ENCODE measurements around the gene CLDN24. TPM values are rescaled to one million over a fixed set of nuclear protein-coding genes. Genes with fewer than 3 reads are reported as not detected.

CLDN24 gene
- total RNA-seq, 4 donors from 2014 or later = not detected

GRCh38 chr4:183354219-183354618 is 32.0 kb upstream of the CLDN24 start:
- no peak overlapping the region for H3K4me3 ChIP-seq
- H3K36me3 ChIP-seq = no peaks in the 10 kb centered on the region
- 69 to 77% methylated on average over 8 to 9 of the region's 9 CpGs for WGBS, 2 donors (ENCODE audit: low coverage in 1 of 2)
- TF ChIP-seq, protein P1, sequence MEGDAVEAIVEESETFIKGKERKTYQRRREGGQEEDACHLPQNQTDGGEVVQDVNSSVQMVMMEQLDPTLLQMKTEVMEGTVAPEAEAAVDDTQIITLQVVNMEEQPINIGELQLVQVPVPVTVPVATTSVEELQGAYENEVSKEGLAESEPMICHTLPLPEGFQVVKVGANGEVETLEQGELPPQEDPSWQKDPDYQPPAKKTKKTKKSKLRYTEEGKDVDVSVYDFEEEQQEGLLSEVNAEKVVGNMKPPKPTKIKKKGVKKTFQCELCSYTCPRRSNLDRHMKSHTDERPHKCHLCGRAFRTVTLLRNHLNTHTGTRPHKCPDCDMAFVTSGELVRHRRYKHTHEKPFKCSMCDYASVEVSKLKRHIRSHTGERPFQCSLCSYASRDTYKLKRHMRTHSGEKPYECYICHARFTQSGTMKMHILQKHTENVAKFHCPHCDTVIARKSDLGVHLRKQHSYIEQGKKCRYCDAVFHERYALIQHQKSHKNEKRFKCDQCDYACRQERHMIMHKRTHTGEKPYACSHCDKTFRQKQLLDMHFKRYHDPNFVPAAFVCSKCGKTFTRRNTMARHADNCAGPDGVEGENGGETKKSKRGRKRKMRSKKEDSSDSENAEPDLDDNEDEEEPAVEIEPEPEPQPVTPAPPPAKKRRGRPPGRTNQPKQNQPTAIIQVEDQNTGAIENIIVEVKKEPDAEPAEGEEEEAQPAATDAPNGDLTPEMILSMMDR (IDR thresholded peaks at IDR 0.05) = no peak
- TF ChIP-seq POLR2AphosphoS5 (IDR thresholded peaks at IDR 0.05) (no peak), EP300 (IDR thresholded peaks at IDR 0.05) (no peak), POLR2A (IDR thresholded peaks at IDR 0.05) (no peak)
- H3K9me3 ChIP-seq = no peaks in the 10 kb centered on the region
- H3K27me3 ChIP-seq = peaks cover 5% of the 10 kb centered on the region
- H3K4me1 ChIP-seq = no peaks in the 10 kb centered on the region
- ATAC-seq = no peak
- H3K27ac ChIP-seq = no peak overlapping the region

DNA sequence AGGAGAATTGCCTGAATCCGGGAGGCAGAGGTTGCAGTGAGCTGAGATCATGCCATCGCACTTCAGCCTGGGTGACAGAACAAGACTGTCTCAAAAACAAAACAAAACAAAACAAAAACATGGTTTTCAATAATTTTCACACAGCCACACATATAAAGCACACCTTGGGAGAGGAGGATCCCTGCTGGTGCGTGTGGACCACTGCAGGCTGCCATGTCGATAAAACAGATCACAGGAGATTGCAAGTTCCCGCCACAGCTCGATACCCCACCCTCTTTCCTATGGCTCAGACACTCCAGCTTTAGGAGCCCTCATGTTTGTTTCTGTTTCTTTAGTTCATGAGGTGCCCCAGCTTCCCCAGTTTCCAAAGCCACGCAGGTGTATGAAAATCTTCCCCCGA is 31.3 kb upstream of the CLDN24 start:
- ATAC-seq = no peak
- WGBS, 2 donors (ENCODE audit: low coverage in 1 of 2) = 58 to 85% methylated on average over 4 to 7 of the region's 8 CpGs
- Histone ChIP-seq H3K4me3 (no peak overlapping the region), H3K27me3 (peaks cover 12% of the 10 kb centered on the region), H3K4me1 (no peaks in the 10 kb centered on the region), H3K9me3 (no peaks in the 10 kb centered on the region), H3K27ac (no peak overlapping the region), H3K36me3 (no peaks in the 10 kb centered on the region)
- no peak for TF ChIP-seq POLR2AphosphoS5 (IDR thresholded peaks at IDR 0.05)
- no peak for TF ChIP-seq EP300 (IDR thresholded peaks at IDR 0.05)
- TF ChIP-seq, protein P1 (IDR thresholded peaks at IDR 0.05) = no peak
- TF ChIP-seq POLR2A (IDR thresholded peaks at IDR 0.05) = no peak

GRCh38 chr4:183352546-183352945 is 30.3 kb upstream of the CLDN24 start:
- H3K4me1 ChIP-seq = no peaks in the 10 kb centered on the region
- H3K9me3 ChIP-seq = no peaks in the 10 kb centered on the region
- WGBS, 2 donors (ENCODE audit: low coverage in 1 of 2) = 61 to 74% methylated on average over 3 to 4 of the region's 5 CpGs
- H3K4me3 ChIP-seq = no peak overlapping the region
- no peak for ATAC-seq
- no peak overlapping the region for H3K27ac ChIP-seq
- no peaks in the 10 kb centered on the region for H3K36me3 ChIP-seq
- peaks cover 21% of the 10 kb centered on the region for H3K27me3 ChIP-seq
- TF ChIP-seq, protein P1 (IDR thresholded peaks at IDR 0.05) = no peak
- TF ChIP-seq EP300 (IDR thresholded peaks at IDR 0.05) = no peak
- TF ChIP-seq POLR2A (IDR thresholded peaks at IDR 0.05) = no peak
- no peak for TF ChIP-seq POLR2AphosphoS5 (IDR thresholded peaks at IDR 0.05)

DNA sequence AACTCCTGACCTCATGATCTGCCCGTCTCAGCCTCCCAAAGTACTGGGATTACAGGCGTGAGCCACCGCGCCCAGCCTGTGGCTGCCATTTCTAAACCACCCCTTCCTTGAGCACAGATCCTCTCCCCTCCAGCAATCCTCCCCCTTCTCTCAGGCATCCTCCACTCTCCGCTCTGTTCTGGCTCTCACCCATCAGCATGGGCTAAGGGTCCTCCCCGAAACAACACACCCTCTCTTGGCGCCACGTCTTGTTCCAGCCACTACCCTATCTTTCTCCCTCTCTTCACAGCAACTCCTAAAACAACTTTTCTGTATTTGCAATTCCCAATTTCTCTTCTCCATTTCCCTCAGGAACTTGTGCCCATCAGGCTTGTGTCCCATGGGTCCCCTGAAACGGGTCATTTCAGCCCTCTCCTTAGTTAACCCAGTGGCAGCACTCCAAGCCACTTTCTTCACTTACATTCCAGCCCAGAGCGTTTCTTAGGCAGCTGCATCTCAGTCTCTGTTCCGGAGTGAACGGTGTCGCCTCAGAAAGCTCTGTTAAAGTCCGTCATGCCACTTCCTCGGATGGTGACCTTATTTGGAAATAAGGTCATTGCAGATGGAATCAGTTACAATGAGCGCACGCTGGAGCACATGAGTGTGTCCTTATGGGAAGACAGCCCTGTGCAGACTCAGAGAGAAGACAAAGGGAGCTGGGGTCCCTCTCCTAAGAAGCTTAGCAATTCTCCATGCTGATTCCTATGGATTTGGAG is 28.3 kb upstream of the CLDN24 start:
- WGBS, 2 donors (ENCODE audit: low coverage in 1 of 2) = 83 to 99% methylated on average over 7 to 14 of the region's 17 CpGs
- H3K4me1 ChIP-seq = no peaks in the 10 kb centered on the region
- no peaks in the 10 kb centered on the region for H3K36me3 ChIP-seq
- H3K9me3 ChIP-seq = no peaks in the 10 kb centered on the region
- no peak for TF ChIP-seq POLR2AphosphoS5 (IDR thresholded peaks at IDR 0.05)
- TF ChIP-seq EP300 (IDR thresholded peaks at IDR 0.05) = no peak
- TF ChIP-seq, protein P1 (IDR thresholded peaks at IDR 0.05) = no peak
- TF ChIP-seq POLR2A (IDR thresholded peaks at IDR 0.05) = no peak
- H3K27ac ChIP-seq = no peak overlapping the region
- ATAC-seq = no peak
- H3K4me3 ChIP-seq = no peak overlapping the region
- H3K27me3 ChIP-seq = peaks cover 30% of the 10 kb centered on the region

DNA sequence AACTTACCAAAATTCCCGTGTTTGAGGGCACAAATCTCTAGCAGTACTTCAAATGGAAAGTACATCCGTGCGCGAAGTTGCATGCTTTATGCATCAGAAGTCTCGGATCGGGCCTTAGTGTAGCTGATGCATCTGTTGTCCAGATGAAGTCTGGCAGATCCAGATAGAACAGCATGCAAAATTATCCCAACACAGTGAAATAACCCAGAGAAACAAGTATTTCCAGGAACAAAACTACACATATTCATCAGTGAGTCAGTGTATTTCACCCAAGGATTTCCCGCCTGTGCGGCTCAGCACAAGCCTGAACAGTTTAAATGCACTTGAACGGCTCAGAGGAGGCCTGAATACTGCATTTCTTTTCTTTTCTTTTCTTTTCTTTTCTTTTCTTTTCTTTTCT is 27.4 kb upstream of the CLDN24 start:
- no peak for TF ChIP-seq POLR2A (IDR thresholded peaks at IDR 0.05)
- TF ChIP-seq, protein P1 (IDR thresholded peaks at IDR 0.05) = no peak
- TF ChIP-seq EP300 (IDR thresholded peaks at IDR 0.05) = no peak
- no peak for TF ChIP-seq POLR2AphosphoS5 (IDR thresholded peaks at IDR 0.05)
- Histone ChIP-seq H3K4me3 (no peak overlapping the region), H3K27me3 (peaks cover 38% of the 10 kb centered on the region), H3K4me1 (no peaks in the 10 kb centered on the region), H3K9me3 (no peaks in the 10 kb centered on the region), H3K36me3 (no peaks in the 10 kb centered on the region), H3K27ac (no peak overlapping the region)
- ATAC-seq = no peak
- WGBS, 2 donors (ENCODE audit: low coverage in 1 of 2) = 83 to 92% methylated on average over 2 to 8 of the region's 9 CpGs
